ENCODE results near the gene ANKRD17.

The ANKRD17 gene

DNA sequence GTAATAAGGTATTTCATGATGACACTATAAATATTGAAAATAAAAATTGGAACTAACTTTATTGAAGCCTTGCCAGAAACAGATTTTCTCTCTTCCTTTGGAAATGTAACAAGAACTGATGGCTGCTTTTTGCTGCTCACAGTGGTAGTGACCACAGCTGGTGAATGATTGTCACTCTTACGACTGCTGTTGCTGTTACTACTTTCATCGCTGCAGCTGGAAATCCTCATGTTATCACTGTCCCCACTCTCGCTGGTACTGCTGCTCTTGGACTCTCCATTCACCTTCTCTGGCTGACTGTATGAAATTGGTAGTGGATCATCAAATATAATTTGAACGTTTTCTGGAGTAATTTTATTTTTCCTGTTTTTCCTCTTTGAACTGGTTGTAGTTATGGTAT is 160.6 kb downstream of the ANKRD17 start:
- TF ChIP-seq, protein P1, sequence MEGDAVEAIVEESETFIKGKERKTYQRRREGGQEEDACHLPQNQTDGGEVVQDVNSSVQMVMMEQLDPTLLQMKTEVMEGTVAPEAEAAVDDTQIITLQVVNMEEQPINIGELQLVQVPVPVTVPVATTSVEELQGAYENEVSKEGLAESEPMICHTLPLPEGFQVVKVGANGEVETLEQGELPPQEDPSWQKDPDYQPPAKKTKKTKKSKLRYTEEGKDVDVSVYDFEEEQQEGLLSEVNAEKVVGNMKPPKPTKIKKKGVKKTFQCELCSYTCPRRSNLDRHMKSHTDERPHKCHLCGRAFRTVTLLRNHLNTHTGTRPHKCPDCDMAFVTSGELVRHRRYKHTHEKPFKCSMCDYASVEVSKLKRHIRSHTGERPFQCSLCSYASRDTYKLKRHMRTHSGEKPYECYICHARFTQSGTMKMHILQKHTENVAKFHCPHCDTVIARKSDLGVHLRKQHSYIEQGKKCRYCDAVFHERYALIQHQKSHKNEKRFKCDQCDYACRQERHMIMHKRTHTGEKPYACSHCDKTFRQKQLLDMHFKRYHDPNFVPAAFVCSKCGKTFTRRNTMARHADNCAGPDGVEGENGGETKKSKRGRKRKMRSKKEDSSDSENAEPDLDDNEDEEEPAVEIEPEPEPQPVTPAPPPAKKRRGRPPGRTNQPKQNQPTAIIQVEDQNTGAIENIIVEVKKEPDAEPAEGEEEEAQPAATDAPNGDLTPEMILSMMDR (IDR thresholded peaks at IDR 0.05) = no peak
- H3K27ac ChIP-seq = no peak overlapping the region
- H3K4me3 ChIP-seq = no peak overlapping the region
- DNase-seq (ENCODE audit: low spot score) = no peak

DNA sequence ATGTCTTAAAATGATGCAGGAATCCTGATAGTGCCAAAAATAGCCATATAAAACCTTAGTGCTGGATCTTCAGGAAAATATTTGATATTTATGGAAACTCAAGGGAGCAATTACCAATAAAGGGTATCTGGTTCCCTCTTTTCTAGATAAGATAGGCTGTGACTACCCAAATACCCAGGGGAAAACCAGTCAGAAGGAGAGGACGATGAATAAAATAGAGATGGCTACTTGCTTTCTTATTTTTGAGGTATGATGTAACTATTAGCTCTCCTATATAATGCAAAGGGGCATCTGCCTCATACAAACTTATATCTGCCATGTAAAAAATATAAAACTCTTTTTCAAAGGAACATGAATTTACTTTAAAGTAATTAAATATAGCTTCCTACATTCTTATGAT is 165.7 kb downstream of the ANKRD17 start:
- TF ChIP-seq, protein P1 (IDR thresholded peaks at IDR 0.05) = no peak
- no peak overlapping the region for H3K4me3 ChIP-seq
- no peak for DNase-seq (ENCODE audit: low spot score)
- H3K27ac ChIP-seq = no peak overlapping the region

DNA sequence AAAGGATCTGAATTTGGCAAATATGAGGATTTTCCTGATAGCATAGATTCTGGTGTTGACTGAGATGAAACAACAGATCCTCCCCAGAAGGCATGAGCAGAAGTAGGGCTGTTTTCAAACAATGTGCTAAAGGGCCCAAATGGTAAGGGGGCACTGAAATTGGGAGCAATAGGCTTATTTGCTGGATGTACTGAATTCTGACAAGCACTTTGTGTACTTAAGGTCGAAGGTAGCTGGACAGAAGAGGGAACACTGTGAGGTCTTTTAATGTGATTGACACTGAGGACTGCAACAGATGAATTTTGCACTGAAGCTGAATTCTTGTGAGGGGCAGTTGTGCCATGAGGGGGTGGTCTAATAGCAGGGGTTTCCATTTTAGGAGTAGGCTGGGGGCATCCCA is 167.9 kb downstream of the ANKRD17 start:
- no peak for DNase-seq (ENCODE audit: low spot score)
- Histone ChIP-seq H3K4me3 (no peak overlapping the region), H3K27ac (no peak overlapping the region)
- TF ChIP-seq, protein P1 (IDR thresholded peaks at IDR 0.05) = no peak

DNA sequence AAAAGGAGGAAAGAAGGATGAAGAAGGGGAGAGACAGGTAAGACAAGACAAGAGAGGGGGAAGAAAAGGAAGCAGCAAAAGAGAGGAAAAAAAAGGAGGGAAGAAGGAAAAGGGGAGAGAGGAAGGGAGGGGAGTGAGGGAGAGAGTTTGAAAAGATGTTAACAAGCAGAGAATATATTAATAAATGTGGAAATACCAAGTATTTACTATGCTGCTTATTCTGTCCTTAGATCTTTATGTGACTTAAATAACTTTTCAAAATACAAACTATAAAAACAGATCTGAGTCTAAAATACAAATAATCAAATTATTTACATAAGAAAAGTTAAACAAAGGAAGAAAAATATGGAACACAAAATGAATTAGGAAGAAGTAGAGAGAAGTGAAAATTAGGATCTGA is 170.7 kb downstream of the ANKRD17 start:
- peak overlapping the region; percentile 30 to 38 for H3K27ac ChIP-seq
- no peak overlapping the region for H3K4me3 ChIP-seq
- no peak for DNase-seq (ENCODE audit: low spot score)
- TF ChIP-seq, protein P1 (IDR thresholded peaks at IDR 0.05) = no peak

DNA sequence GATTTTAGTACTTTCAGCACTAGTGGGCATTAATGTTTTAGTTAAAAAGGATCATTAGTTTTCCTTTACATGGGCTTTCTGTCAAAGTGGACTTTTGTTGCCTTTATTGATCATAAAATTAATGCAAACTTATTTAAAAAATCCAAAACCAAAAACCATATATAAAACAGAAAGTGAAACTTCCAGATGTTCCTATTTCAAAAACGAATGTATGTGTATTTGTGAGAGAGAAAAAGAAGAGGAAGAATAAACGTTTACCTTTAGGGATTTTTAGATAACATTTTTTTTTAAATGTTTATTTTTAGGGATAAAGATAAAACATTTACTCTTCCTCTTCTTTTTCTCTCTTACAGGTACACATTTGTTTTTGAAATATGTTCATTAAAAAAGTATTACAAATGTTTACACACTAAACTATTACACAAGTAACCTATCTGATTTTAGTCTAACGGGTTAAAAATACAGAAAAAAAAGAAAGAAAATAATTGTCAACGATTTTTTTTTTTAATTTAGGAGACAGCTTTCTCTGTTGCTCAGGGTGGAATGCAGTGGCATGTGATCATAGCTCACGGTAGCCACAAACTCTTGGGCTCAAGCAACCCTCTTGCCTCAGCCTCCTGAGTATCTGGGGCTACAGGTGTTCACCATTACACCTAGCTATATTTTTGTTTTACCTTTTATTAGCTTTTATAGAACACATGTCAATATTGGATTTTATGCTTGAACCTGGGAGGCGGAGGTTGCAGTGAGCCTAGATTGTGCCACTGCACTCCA is 172.3 kb downstream of the ANKRD17 start:
- no peak overlapping the region for H3K4me3 ChIP-seq
- DNase-seq (ENCODE audit: low spot score) = no peak
- TF ChIP-seq, protein P1 (IDR thresholded peaks at IDR 0.05) = no peak

DNA sequence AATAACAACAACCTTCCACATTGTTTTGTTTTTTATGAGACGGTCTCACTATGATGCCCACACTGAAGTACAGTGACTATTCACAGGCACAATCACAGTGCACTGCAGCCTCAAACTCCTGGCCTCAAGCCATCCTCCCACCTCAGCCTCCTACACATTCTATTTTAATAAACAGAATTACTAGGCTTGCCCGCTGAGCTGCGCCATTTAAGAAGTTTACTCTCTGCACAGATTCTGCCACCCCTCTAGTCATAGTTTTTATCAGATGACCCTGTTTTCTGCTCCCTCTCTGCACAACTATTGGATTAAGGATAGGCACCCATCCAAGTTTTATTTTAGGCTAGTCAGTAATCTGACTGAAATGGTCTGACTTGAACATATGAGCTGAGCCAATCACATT is 177.8 kb downstream of the ANKRD17 start:
- no peak for DNase-seq (ENCODE audit: low spot score)
- Histone ChIP-seq H3K27ac (peak overlapping the region in 1 of 2 donors; percentile 31), H3K4me3 (no peak overlapping the region)
- TF ChIP-seq, protein P1 (IDR thresholded peaks at IDR 0.05) = no peak

More for the DNA sequence above, 172.3 kb downstream of the ANKRD17 start:
- peak overlapping the region in 1 of 2 donors; percentile 11 for H3K27ac ChIP-seq

DNA sequence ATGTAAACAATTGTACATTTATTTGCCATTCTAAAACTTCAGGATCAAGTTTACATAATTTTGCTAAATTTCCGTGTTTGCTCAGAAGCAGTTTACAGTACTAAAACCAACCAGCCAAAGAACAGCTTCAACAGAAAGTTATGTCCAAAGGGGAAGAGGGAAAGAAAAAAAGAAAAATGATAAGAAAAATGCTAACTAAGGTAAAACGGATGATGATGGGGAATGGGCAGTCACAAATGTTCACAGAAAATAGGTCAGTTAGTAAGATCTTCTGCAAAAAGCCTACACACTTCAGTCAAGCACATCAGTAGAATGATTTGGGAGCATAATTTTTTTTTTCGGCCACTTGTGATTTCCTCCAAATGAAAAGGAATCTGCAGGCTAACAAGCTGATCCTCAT is 182.8 kb downstream of the ANKRD17 start:
- TF ChIP-seq, protein P1 (IDR thresholded peaks at IDR 0.05) = no peak
- no peak overlapping the region for H3K4me3 ChIP-seq
- H3K27ac ChIP-seq = no peak overlapping the region
- DNase-seq (ENCODE audit: low spot score) = no peak

Measured in coronary artery (tissue), 2 donors.